ENCODE measurements around the gene HOXA13. TPM values are rescaled to one million over a fixed set of nuclear protein-coding genes. Genes with fewer than 3 reads are reported as not detected.

The HOXA13 gene
- total and polyA plus RNA-seq, 10 of the 15 experiments (the other 5 are each of a cell fraction or from before 2014, with no cell fraction given) = not detected

DNA sequence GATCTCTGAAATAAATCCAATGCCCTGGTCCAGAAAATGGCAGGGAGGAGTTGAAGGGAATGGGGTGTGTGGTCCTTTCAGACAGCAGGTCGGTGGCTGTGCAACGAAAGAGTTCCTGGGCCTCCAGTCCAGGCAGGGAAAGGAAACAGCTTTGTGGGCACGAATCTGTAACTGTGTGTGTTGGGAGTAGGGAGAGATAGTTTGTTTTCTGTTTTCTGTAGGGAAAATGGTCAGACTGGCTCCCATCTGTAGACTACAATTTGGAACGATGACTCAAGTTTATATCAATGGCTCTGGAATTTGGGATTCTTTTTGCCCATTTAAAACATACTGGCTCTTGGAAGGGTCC lies 32.0 kb downstream of the HOXA13 start:
- no peak overlapping the region for H3K4me2 ChIP-seq (ENCODE audit: control insufficient read depth, insufficient read depth)
- intact Hi-C loops (cut with micrococcal nuclease; ENCODE audit: unreplicated experiment) = no loop called here

GRCh38 chr7:27166531-27167505 lies 33.1 kb downstream of the HOXA13 start:
- FAIRE-seq (no peak), DNase-seq (ENCODE audit: low read depth, low spot score) (no peak), ATAC-seq (no peak)
- Histone ChIP-seq H3K4me2 (ENCODE audit: control insufficient read depth, insufficient read depth) (no peak overlapping the region), H4K20me1 (ENCODE audit: control insufficient read depth, insufficient read depth) (no peaks in the 10 kb centered on the region), H3K79me2 (ENCODE audit: control insufficient read depth, insufficient read depth, low read length) (no peaks in the 10 kb centered on the region), H3K4me1 (ENCODE audit: control insufficient read depth, insufficient read depth, low read length) (no peaks in the 10 kb centered on the region), H3K27me3 (replicated peaks in 1 of 2; ENCODE audit: control insufficient read depth in 2 of 2, insufficient read depth in 2 of 2, low read length in 1 of 2) (peaks cover 24 to 43% of the 10 kb centered on the region in 2 experiments), H3K9me3 (replicated peaks; ENCODE audit: control insufficient read depth, insufficient read depth, low read length) (peaks cover 2% of the 10 kb centered on the region; the same call in 1 of the 3 replicates), H3K27ac (ENCODE audit: control insufficient read depth, insufficient read depth) (no peak overlapping the region), H2AFZ (ENCODE audit: control insufficient read depth, low read depth, low read length) (no peak overlapping the region), H3K4me3 (no peak overlapping the region), H3K9ac (ENCODE audit: control insufficient read depth, insufficient read depth, low read length) (no peak overlapping the region), H3K36me3 (ENCODE audit: control insufficient read depth in 2 of 2, insufficient read depth in 2 of 2, low read length in 1 of 2) (no peaks in the 10 kb centered on the region; a peak in 1 of 4 replicates)
- ChIA-PET POLR2A (no interaction called here), CTCF (interaction anchor here (1.0 kb wide), 1 partner anchor 15 kb away, joined by 4 read pairs; no protein-coding TSS in a partner anchor), RAD21 (ENCODE audit: unreplicated experiment) (no interaction called here), SMC1A (ENCODE audit: uncharacterized antibody, unreplicated experiment) (no interaction called here)
- intact Hi-C loops (cut with micrococcal nuclease; ENCODE audit: unreplicated experiment) = no loop called here
- BruUV-seq (replicated peaks) = no TSS peak
- TF ChIP-seq BHLHE40 (IDR thresholded peaks at IDR 0.05; ENCODE audit: borderline replicate concordance in 1 of 2, low read depth in 2 of 2, low read length in 1 of 2) = no peak
- TF ChIP-seq EZH2 (IDR thresholded peaks at IDR 0.05; ENCODE audit: borderline replicate concordance, control insufficient read depth, low read depth, low read length) = 0 out of 2 replicates have a peak, but pooled peaks have one; percentile 22
- in situ Hi-C loops (cut with MboI) = loop anchor here (25.0 kb wide), 1 partner anchor 1080 kb away; no protein-coding TSS in a partner anchor
- WGBS (ENCODE audit: insufficient coverage, insufficient replicate concordance, low lambda C conversion rate, missing lambda C conversion rate) = 21% methylated on average over 46 of the region's 50 CpGs

More for the DNA sequence above, 32.0 kb downstream of the HOXA13 start:
- Histone ChIP-seq H3K4me1 (ENCODE audit: control insufficient read depth, insufficient read depth, low read length) (no peaks in the 10 kb centered on the region), H3K9me3 (replicated peaks; ENCODE audit: control insufficient read depth, insufficient read depth, low read length) (peaks cover 2% of the 10 kb centered on the region; the same call in 1 of the 3 replicates), H3K9ac (ENCODE audit: control insufficient read depth, insufficient read depth, low read length) (no peak overlapping the region), H2AFZ (ENCODE audit: control insufficient read depth, low read depth, low read length) (no peak overlapping the region), H3K4me3 (no peak overlapping the region), H3K36me3 (ENCODE audit: control insufficient read depth in 2 of 2, insufficient read depth in 2 of 2, low read length in 1 of 2) (no peaks in the 10 kb centered on the region; a peak in 1 of 4 replicates), H4K20me1 (ENCODE audit: control insufficient read depth, insufficient read depth) (no peaks in the 10 kb centered on the region), H3K27ac (ENCODE audit: control insufficient read depth, insufficient read depth) (no peak overlapping the region), H3K27me3 (replicated peaks in 1 of 2; ENCODE audit: control insufficient read depth in 2 of 2, insufficient read depth in 2 of 2, low read length in 1 of 2) (peaks cover 29 to 46% of the 10 kb centered on the region in 2 experiments), H3K79me2 (ENCODE audit: control insufficient read depth, insufficient read depth, low read length) (no peaks in the 10 kb centered on the region)
- 0 out of 2 replicates have a peak, but pooled peaks have one; percentile 66 for TF ChIP-seq EZH2 (IDR thresholded peaks at IDR 0.05; ENCODE audit: borderline replicate concordance, control insufficient read depth, low read depth, low read length)
- TF ChIP-seq TARDBP (IDR thresholded peaks at IDR 0.05; ENCODE audit: borderline replicate concordance) = no peak
- in situ Hi-C loops (cut with MboI) = loop anchor here (25.0 kb wide), 1 partner anchor 1081 kb away; no protein-coding TSS in a partner anchor
- POLR2A ChIA-PET = interaction anchor here (0.6 kb wide), 1 partner anchor 275 kb away, joined by 3 read pairs; no protein-coding TSS in a partner anchor
- ATAC-seq (no peak), FAIRE-seq (no peak), DNase-seq (ENCODE audit: low read depth, low spot score) (no peak)
- CTCF ChIA-PET = no interaction called here
- 2% methylated on average over 4 of the region's 4 CpGs for WGBS (ENCODE audit: insufficient coverage, insufficient replicate concordance, low lambda C conversion rate, missing lambda C conversion rate)
- RAD21 ChIA-PET (ENCODE audit: unreplicated experiment) = no interaction called here
- no TSS peak for BruUV-seq (replicated peaks)
- SMC1A ChIA-PET (ENCODE audit: uncharacterized antibody, unreplicated experiment) = no interaction called here
